Lower lobe of right lung (tissue), 2 donors: Measurements from ENCODE around the gene TEX11. TPM values are rescaled to one million over a fixed set of nuclear protein-coding genes. Genes with fewer than 3 reads are reported as not detected.

Experiments used
- ATAC-seq, 2 donors: fragments of 200-7000 bp; cut with Tn5 transposase; one replicate each; pipeline ENCODE4 v1.9.1; 2020 to 2022; ENCODE audit warnings: mild to moderate bottlenecking in 2 of 2, moderate library complexity in 2 of 2
- DNase-seq: peaks from one replicate; pipeline ENCODE4 v3.0.0-alpha.2; 2020
- H3K27ac ChIP-seq: fragments of 200-600 bp; one replicate; pipeline ENCODE4 v1.8.0; 2022
- H3K27me3 ChIP-seq: fragments of 200-600 bp; one replicate; pipeline ENCODE4 v1.8.0; 2022; ENCODE audit warnings: low read depth
- H3K36me3 ChIP-seq: fragments of 200-600 bp; one replicate; pipeline ENCODE4 v1.8.0; 2022; ENCODE audit warnings: mild to moderate bottlenecking
- H3K4me1 ChIP-seq: fragments of 200-600 bp; one replicate; pipeline ENCODE4 v1.8.0; 2022
- H3K4me3 ChIP-seq: fragments of 200-600 bp; one replicate; pipeline ENCODE4 v1.8.0; 2022; ENCODE audit warnings: mild to moderate bottlenecking
- H3K9me3 ChIP-seq: fragments of 200-600 bp; one replicate; pipeline ENCODE4 v1.8.0; 2022
- intact Hi-C: fragments of 100-400 bp; cut with DNase I; formaldehyde crosslinking; loops from one replicate; pipeline ENCODE4 v1.11.0; 2022
- total RNA-seq: library from RNA; stranded (reverse); fragmentation: NEBNext Ultra II Directional; extraction: Animal tissue kit (Norgen Biotek cat#: 25700); gene quantifications from one replicate; pipeline ENCODE4 v1.2.1, GENCODE V29; 2021
- TF ChIP-seq, protein P1 (sequence below): fragments of 200-600 bp; IDR thresholded peaks from one replicate; pipeline ENCODE4 v1.8.0; 2022; ENCODE audit warnings: antibody characterized with exemption, mild to moderate bottlenecking
- donor health status: DM: no; HTN: yes; CAD: no; lungs with severe emphysema.

Gene TEX11
- total RNA-seq, 1 donor from 2014 or later, result not detected

DNA sequence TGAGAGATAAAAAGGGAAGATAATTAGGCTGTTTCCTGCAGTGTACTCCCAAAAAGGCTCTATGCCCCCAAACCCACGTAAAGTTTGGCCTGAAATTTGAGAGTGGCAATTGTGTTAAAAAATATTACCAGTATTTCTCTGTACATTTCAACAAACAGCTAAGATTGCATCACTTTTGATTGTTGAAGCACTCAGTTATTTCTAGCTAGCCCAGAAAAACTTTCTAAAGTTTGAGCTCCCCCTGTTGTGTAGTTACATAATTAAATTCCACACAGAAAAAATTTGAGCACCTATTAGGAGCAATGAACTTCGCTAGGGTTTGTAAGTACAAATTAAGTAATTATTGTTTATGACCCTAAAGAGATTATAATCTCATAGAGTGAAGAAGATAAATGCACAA is 354.4 kb downstream of the TEX11 start:
- ATAC-seq, result peak in 1 of 2 donors; percentile 71
- no peak for DNase-seq
- TF ChIP-seq, protein P1, sequence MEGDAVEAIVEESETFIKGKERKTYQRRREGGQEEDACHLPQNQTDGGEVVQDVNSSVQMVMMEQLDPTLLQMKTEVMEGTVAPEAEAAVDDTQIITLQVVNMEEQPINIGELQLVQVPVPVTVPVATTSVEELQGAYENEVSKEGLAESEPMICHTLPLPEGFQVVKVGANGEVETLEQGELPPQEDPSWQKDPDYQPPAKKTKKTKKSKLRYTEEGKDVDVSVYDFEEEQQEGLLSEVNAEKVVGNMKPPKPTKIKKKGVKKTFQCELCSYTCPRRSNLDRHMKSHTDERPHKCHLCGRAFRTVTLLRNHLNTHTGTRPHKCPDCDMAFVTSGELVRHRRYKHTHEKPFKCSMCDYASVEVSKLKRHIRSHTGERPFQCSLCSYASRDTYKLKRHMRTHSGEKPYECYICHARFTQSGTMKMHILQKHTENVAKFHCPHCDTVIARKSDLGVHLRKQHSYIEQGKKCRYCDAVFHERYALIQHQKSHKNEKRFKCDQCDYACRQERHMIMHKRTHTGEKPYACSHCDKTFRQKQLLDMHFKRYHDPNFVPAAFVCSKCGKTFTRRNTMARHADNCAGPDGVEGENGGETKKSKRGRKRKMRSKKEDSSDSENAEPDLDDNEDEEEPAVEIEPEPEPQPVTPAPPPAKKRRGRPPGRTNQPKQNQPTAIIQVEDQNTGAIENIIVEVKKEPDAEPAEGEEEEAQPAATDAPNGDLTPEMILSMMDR, result no peak
- no peaks in the 10 kb centered on the region for H3K4me1 ChIP-seq
- H3K36me3 ChIP-seq, result no peaks in the 10 kb centered on the region
- intact Hi-C loops, result no loop called here
- no peaks in the 10 kb centered on the region for H3K9me3 ChIP-seq
- H3K27ac ChIP-seq, result no peak overlapping the region
- no peak overlapping the region for H3K4me3 ChIP-seq
- no peaks in the 10 kb centered on the region for H3K27me3 ChIP-seq

DNA sequence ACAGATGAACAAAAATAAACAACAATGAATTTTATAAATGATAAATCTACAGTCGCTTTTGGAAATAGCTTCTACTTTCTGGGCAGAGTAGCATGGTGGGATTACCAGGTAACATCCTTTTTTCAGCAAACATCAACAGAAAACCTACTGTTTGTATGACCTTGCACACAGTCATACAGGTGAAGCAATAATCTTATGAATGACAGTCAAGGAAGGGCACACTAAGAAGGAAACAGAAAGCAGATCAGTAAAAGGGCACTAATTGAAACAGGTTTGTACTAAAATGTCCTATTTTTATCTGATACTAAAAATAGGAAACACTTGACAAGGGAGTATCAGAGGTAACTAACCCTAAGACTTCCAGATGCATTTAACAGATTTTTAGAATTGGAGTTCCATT is 355.0 kb downstream of the TEX11 start:
- no peak for DNase-seq
- peak in 1 of 2 donors; percentile 29 for ATAC-seq
- no peak overlapping the region for H3K4me3 ChIP-seq
- TF ChIP-seq, protein P1, result no peak
- H3K4me1 ChIP-seq, result no peaks in the 10 kb centered on the region
- no peaks in the 10 kb centered on the region for H3K36me3 ChIP-seq
- no peaks in the 10 kb centered on the region for H3K9me3 ChIP-seq
- H3K27me3 ChIP-seq, result no peaks in the 10 kb centered on the region
- H3K27ac ChIP-seq, result no peak overlapping the region
- intact Hi-C loops, result no loop called here

DNA sequence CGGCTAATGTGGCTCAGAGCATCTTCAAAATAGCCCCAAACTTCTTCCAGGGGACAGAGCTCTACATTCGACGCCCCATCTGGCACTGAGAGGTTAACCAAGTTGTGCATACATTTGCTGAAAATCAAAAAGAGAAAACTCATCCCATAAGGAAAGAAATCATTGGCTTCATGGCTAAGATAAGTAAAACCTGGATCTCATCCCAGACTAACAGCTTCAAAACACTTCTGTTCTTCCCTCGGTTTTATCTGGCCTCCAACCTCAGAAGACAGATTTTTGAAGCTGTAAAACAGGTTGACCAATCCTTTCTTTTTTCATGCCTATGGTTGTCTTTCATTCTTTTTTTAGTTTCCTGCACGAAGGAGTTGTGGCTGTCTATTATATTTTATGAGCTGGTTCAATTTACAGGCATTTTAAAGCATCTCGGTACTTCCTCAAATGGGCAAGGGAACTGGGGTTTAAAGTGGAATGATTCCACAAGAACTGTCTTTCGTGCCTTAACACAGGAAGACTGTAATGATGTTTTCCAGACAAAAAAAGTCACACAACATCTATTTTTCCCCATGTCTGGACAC is 356.3 kb downstream of the TEX11 start:
- intact Hi-C loops, result no loop called here
- no peak overlapping the region for H3K4me3 ChIP-seq
- TF ChIP-seq, protein P1, result no peak
- DNase-seq, result no peak
- no peaks in the 10 kb centered on the region for H3K27me3 ChIP-seq
- no peaks in the 10 kb centered on the region for H3K9me3 ChIP-seq
- ATAC-seq, result no peak
- no peaks in the 10 kb centered on the region for H3K36me3 ChIP-seq
- H3K4me1 ChIP-seq, result no peaks in the 10 kb centered on the region
- H3K27ac ChIP-seq, result no peak overlapping the region

DNA sequence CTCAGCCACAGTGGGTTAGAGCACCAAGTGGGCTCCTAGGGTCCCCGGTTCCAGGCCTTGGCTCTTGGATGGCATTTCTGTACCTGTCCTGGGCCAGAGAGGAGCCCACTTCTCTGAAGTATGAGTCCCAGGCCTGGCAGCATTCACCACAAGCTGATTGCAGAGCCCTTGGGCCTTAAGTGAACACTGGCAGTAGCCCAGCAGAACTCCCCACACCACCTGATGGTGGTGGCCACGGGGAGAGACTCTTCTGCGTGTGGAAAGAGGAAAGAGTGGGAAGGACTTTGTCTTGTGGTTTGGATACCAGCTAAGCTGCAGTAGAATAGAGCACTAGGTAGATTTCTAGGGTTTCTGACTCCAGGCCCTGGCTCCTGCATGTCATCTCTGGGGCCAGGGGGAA is 359.1 kb downstream of the TEX11 start:
- H3K4me1 ChIP-seq, result no peaks in the 10 kb centered on the region
- DNase-seq (no peak), ATAC-seq (peak in 1 of 2 donors; percentile 29)
- no peaks in the 10 kb centered on the region for H3K36me3 ChIP-seq
- H3K9me3 ChIP-seq, result no peaks in the 10 kb centered on the region
- intact Hi-C loops, result no loop called here
- H3K4me3 ChIP-seq, result no peak overlapping the region
- TF ChIP-seq, protein P1, result no peak
- H3K27me3 ChIP-seq, result no peaks in the 10 kb centered on the region
- H3K27ac ChIP-seq, result no peak overlapping the region

DNA sequence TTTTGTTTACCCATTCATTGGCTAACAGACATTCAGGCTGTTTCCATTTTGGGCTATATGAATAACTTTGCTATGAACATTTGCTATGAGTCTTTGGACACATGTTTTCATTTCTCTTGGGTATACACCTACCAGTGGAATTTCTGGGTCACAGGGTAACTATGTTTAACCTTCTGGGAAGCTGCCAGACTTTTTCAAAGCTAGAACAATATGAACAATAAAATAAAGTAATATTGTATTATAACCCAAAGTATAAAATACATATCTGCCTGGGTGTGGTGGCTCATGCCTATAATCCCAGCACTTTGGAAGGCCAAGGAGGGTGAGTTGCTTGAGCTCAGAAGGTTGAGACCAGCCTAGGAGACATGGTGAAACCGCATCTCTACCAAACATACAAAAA is 373.3 kb downstream of the TEX11 start:
- H3K9me3 ChIP-seq, result no peaks in the 10 kb centered on the region
- no peaks in the 10 kb centered on the region for H3K27me3 ChIP-seq
- no peak for DNase-seq
- no peak overlapping the region for H3K4me3 ChIP-seq
- TF ChIP-seq, protein P1, result no peak
- no peak for ATAC-seq
- no peaks in the 10 kb centered on the region for H3K4me1 ChIP-seq
- H3K27ac ChIP-seq, result no peak overlapping the region
- H3K36me3 ChIP-seq, result no peaks in the 10 kb centered on the region
- intact Hi-C loops, result no loop called here
